Adrenal gland (tissue), 5 donors: ENCODE data around the gene DLG5.

Source experiments
- CTCF ChIP-seq, 6 experiments: fragments of 450-650 bp in 4 of 6; fragments of 200-600 bp in 2 of 6; sonication (generic) in 1 of 6; IDR thresholded peaks; 1 replicate in 5 of 6; 2 replicates in 1 of 6; pipeline versions ENCODE4 v1.5.1 to v1.8.0; 2016 to 2021; ENCODE audit warnings: antibody characterized with exemption in 6 of 6, mild to moderate bottlenecking in 2 of 6, moderate library complexity in 1 of 6
- POLR2A ChIP-seq, 2 donors: fragments of 450-650 bp; IDR thresholded peaks; one replicate each; pipeline ENCODE4 v1.6.1; 2017; ENCODE audit warnings: antibody characterized with exemption in 2 of 2, mild to moderate bottlenecking in 2 of 2, moderate library complexity in 1 of 2
- donor health status: DM: no; HTN: no; CAD: no.

GRCh38 chr10:77892761-77893160 is 33.8 kb downstream of the DLG5 start:
- peak in 1 of 2 donors; percentile 55 for TF ChIP-seq POLR2A (IDR thresholded peaks at IDR 0.05)
- no peak for TF ChIP-seq CTCF (IDR thresholded peaks at IDR 0.05)
